ENCODE data around the gene SF3B2. TPM values are rescaled to one million over a fixed set of nuclear protein-coding genes. Genes with fewer than 3 reads are reported as not detected.
"Not testable (repeated sequence)": the region's sequence is repeated elsewhere in the genome, so short reads cannot be mapped to it uniquely, and the experiment has no call there.

The SF3B2 gene
- total RNA-seq = 135 TPM

- Histone ChIP-seq H3K27me3 (ENCODE audit: insufficient read depth, low read length) (peaks cover 2% of the 10 kb centered on the region), H3K9me3 (ENCODE audit: low read depth, low read length) (no peaks in the 10 kb centered on the region), H3K4me1 (ENCODE audit: insufficient read depth, low read length) (peaks cover 23% of the 10 kb centered on the region), H3K4me3 (ENCODE audit: low read length) (peak within 1 kb of the TSS; percentile 84)
These were observed at the start of gene SF3B2 for GRCh38 chr11:66051766-66052663. SF3B2 (plus strand) TSS chr11:66052364; CDS start chr11:66052385, 21 bp downstream.

DNA sequence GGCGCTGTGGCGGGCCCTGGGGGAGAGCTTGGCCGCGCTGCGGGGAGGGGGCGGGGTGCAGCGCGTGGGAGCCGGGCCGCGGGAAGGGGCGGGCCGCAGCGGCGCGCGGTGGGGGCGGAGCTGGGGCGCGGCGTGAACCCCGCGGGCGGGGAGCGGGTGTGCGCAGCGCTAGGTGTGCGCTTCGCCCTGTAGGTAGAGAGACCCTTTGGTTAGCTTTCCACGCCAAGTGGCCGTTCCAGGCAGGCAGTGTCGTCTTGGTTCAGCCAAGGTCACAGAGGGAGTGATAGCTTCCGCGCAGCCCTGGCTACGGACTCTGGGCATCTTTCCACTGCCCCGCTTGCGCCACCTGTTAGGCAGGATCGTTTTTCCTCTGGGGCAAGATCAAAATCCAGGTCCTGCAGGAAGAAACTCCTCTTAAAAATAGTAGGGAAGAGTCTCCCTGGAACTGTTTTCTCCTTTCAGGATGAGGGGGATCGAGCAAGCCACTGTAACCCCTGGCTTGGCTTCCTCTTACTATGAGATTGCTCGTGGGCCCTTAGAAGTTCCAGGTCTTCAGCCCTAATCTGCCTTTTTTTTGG, 49.4 kb upstream of the SF3B2 start:
- peak overlapping the region; percentile 92 for H3K4me3 ChIP-seq (ENCODE audit: low read length)
- H3K9me3 ChIP-seq (ENCODE audit: low read depth, low read length) = no peaks in the 10 kb centered on the region
- H3K27me3 ChIP-seq (ENCODE audit: insufficient read depth, low read length) = no peaks in the 10 kb centered on the region
- peaks cover 26% of the 10 kb centered on the region for H3K4me1 ChIP-seq (ENCODE audit: insufficient read depth, low read length)

DNA sequence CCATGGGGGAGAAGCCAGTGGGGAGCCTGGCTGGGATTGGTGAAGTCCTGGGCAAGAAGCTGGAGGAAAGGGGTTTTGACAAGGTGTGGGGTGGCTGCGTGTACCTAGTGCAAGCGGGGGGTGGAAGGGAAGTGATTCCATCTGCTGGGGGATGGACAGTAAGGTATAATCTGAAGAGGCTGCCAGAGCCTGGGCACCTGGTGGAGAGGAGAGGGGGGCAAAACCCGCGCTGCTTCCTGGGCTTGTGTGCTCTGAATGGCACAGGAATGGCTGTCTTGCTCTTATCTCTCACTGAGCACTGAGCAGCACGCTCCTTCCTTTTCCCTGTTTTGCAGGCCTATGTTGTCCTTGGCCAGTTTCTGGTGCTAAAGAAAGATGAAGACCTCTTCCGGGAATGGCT, 48.9 kb upstream of the SF3B2 start:
- H3K27me3 ChIP-seq (ENCODE audit: insufficient read depth, low read length) = no peaks in the 10 kb centered on the region
- H3K9me3 ChIP-seq (ENCODE audit: low read depth, low read length) = no peaks in the 10 kb centered on the region
- H3K4me3 ChIP-seq (ENCODE audit: low read length) = peak overlapping the region; percentile 92
- H3K4me1 ChIP-seq (ENCODE audit: insufficient read depth, low read length) = peaks cover 26% of the 10 kb centered on the region

- Histone ChIP-seq H3K4me3 (ENCODE audit: low read length) (no peak overlapping the region), H3K27me3 (ENCODE audit: insufficient read depth, low read length) (no peaks in the 10 kb centered on the region), H3K9me3 (ENCODE audit: low read depth, low read length) (no peaks in the 10 kb centered on the region), H3K4me1 (ENCODE audit: insufficient read depth, low read length) (peaks cover 26% of the 10 kb centered on the region)
These were observed 48.0 kb upstream of the SF3B2 start for GRCh38 chr11:66004186-66004585.

GRCh38 chr11:66006134-66006890, 45.9 kb upstream of the SF3B2 start:
- Histone ChIP-seq H3K9me3 (ENCODE audit: low read depth, low read length) (no peaks in the 10 kb centered on the region), H3K4me3 (ENCODE audit: low read length) (no peak overlapping the region), H3K27me3 (ENCODE audit: insufficient read depth, low read length) (peaks cover 8% of the 10 kb centered on the region), H3K4me1 (ENCODE audit: insufficient read depth, low read length) (peaks cover 13% of the 10 kb centered on the region)

GRCh38 chr11:66006891-66007176, 45.3 kb upstream of the SF3B2 start:
- no peaks in the 10 kb centered on the region for H3K9me3 ChIP-seq (ENCODE audit: low read depth, low read length)
- H3K27me3 ChIP-seq (ENCODE audit: insufficient read depth, low read length) = peaks cover 13% of the 10 kb centered on the region
- peaks cover 14% of the 10 kb centered on the region for H3K4me1 ChIP-seq (ENCODE audit: insufficient read depth, low read length)
- H3K4me3 ChIP-seq (ENCODE audit: low read length) = no peak overlapping the region

DNA sequence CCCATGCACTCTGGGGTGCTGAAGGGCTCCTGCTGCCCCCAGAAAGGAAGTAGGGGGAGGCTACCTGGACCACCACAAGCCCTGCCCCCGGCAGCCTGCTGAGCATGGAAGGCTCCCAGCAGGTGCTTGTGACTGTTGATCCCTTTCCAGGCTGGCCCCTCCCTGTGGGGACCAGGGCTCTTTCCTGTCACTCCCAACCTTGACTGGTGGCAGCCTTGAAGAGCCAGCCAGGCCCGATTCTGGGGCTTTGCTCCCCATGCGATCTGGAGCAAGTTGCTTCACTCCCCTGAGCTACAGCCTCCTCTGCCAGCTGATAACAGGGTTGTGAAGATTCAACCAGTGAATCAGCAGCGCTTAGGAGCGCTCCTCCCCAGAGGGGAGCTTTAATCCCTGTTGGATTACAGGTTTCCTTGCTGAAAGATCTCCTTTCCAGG, 44.9 kb upstream of the SF3B2 start:
- peaks cover 18% of the 10 kb centered on the region for H3K4me1 ChIP-seq (ENCODE audit: insufficient read depth, low read length)
- H3K4me3 ChIP-seq (ENCODE audit: low read length) = no peak overlapping the region
- no peaks in the 10 kb centered on the region for H3K9me3 ChIP-seq (ENCODE audit: low read depth, low read length)
- H3K27me3 ChIP-seq (ENCODE audit: insufficient read depth, low read length) = peaks cover 17% of the 10 kb centered on the region

- Histone ChIP-seq H3K9me3 (ENCODE audit: low read depth, low read length) (no peaks in the 10 kb centered on the region), H3K4me1 (ENCODE audit: insufficient read depth, low read length) (peaks cover 21% of the 10 kb centered on the region), H3K4me3 (ENCODE audit: low read length) (no peak overlapping the region), H3K27me3 (ENCODE audit: insufficient read depth, low read length) (peaks cover 23% of the 10 kb centered on the region)
These were observed 44.1 kb upstream of the SF3B2 start for GRCh38 chr11:66008095-66008467.

- no peaks in the 10 kb centered on the region for H3K9me3 ChIP-seq (ENCODE audit: low read depth, low read length)
- peaks cover 26% of the 10 kb centered on the region for H3K27me3 ChIP-seq (ENCODE audit: insufficient read depth, low read length)
- no peak overlapping the region for H3K4me3 ChIP-seq (ENCODE audit: low read length)
- H3K4me1 ChIP-seq (ENCODE audit: insufficient read depth, low read length) = peaks cover 21% of the 10 kb centered on the region
These were observed 43.6 kb upstream of the SF3B2 start for GRCh38 chr11:66008468-66009101.

- H3K4me3 ChIP-seq (ENCODE audit: low read length) = not testable (repeated sequence)
These were observed 42.1 kb upstream of the SF3B2 start for GRCh38 chr11:66010036-66010435.

GRCh38 chr11:66011239-66011784, 40.9 kb upstream of the SF3B2 start:
- no peak overlapping the region for H3K4me3 ChIP-seq (ENCODE audit: low read length)

More at GRCh38 chr11:66010036-66010435, 42.1 kb upstream of the SF3B2 start:
- Histone ChIP-seq H3K4me1 (ENCODE audit: insufficient read depth, low read length) (peaks cover 31% of the 10 kb centered on the region), H3K27me3 (ENCODE audit: insufficient read depth, low read length) (peaks cover 26% of the 10 kb centered on the region)
- H3K9me3 ChIP-seq (ENCODE audit: low read depth, low read length) = not testable (repeated sequence)

GRCh38 chr11:66011785-66012303, 40.3 kb upstream of the SF3B2 start, which contains the start of gene CST6:
CST6 (plus strand) TSS chr11:66012008; CDS start chr11:66012045, 37 bp downstream.
- Histone ChIP-seq H3K4me3 (ENCODE audit: low read length) (no peak within 1 kb of the TSS), H3K4me1 (ENCODE audit: insufficient read depth, low read length) (peaks cover 34% of the 10 kb centered on the region), H3K27me3 (ENCODE audit: insufficient read depth, low read length) (peaks cover 26% of the 10 kb centered on the region), H3K9me3 (ENCODE audit: low read depth, low read length) (no peaks in the 10 kb centered on the region)

More at GRCh38 chr11:66011239-66011784, 40.9 kb upstream of the SF3B2 start:
- Histone ChIP-seq H3K9me3 (ENCODE audit: low read depth, low read length) (no peaks in the 10 kb centered on the region), H3K4me1 (ENCODE audit: insufficient read depth, low read length) (peaks cover 34% of the 10 kb centered on the region), H3K27me3 (ENCODE audit: insufficient read depth, low read length) (peaks cover 26% of the 10 kb centered on the region)

GRCh38 chr11:66012371-66012945, 39.7 kb upstream of the SF3B2 start:
- Histone ChIP-seq H3K4me3 (ENCODE audit: low read length) (no peak overlapping the region), H3K4me1 (ENCODE audit: insufficient read depth, low read length) (peaks cover 34% of the 10 kb centered on the region), H3K9me3 (ENCODE audit: low read depth, low read length) (no peaks in the 10 kb centered on the region), H3K27me3 (ENCODE audit: insufficient read depth, low read length) (peaks cover 26% of the 10 kb centered on the region)
